ENCODE data around the gene WT1. TPM values are rescaled to one million over a fixed set of nuclear protein-coding genes. Genes with fewer than 3 reads are reported as not detected.

The WT1 gene
- total and polyA plus RNA-seq, 2 of the 4 experiments (the other 2 are of a cell fraction) = not detected

DNA sequence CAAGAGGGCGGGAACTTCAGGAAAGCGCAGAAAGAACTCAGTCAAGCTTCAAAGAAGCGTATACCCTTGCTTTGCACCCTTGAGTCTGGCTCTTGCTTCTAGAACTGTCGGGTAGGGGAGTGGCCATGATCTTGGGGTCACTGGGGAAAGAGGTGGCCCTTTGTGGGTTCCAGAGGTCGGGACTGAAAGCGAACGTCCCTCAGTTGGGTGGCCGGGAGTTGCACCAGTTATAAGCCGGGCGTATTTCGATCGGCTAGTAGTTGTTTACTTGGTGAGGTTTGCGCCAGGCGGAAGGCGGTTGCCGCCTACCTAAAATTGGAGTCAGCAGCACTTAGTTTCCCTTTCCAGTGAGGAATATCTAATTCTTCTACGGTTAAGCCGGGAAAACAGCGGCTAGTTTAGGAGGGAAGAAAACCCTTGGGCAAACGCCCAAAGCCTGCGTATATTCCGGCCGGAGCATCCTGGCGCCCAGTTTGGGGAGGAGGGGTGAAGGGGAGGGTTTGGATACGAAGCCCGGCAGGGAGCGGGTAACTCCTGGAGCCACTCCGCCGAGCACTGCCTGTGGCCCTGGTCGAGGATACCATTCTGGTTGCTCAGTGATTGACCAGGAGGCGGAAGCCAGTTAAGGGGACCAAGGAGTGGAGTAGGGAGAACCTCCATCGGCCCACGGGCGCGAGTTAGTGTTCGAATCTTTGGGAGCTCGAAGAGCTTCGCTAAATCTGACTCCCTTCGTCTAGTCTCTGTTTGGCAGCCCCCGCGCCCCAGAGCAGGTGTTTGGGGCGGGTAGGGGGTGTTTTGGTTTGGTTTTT lies 807 bp upstream of the WT1 start:
- Histone ChIP-seq H3K4me2 (ENCODE audit: low read depth, low read length) (no peak overlapping the region), H3K4ac (ENCODE audit: low read depth, low read length) (no peak overlapping the region), H2BK5ac (ENCODE audit: low read depth, low read length, poor library complexity, severe bottlenecking) (no peak overlapping the region), H2BK15ac (ENCODE audit: low read depth, low read length) (no peak overlapping the region), H2AFZ (replicated peaks; ENCODE audit: low read length, poor library complexity) (no peak overlapping the region), H4K20me1 (ENCODE audit: insufficient read depth, low read length) (no peaks in the 10 kb centered on the region; the same call in 1 of the 2 replicates), H3K36me3 (ENCODE audit: control insufficient read depth, insufficient read depth, low read length) (no peaks in the 10 kb centered on the region), H3K79me1 (ENCODE audit: low read depth in 1 of 2, low read length in 2 of 2) (no peaks in the 10 kb centered on the region), H3K18ac (ENCODE audit: low read depth, low read length) (no peak overlapping the region), H3K4me3 (ENCODE audit: insufficient read depth, low read depth, low read length) (no peak overlapping the region), H4K91ac (ENCODE audit: insufficient read depth, low read depth, low read length) (no peak overlapping the region), H3K4me1 (ENCODE audit: control insufficient read depth, insufficient read depth, low read length) (no peaks in the 10 kb centered on the region), H3K27ac (ENCODE audit: insufficient read depth, low read length) (no peak overlapping the region), H3K9ac (ENCODE audit: low read depth, low read length) (no peak overlapping the region), H2BK120ac (ENCODE audit: low read depth, low read length) (no peak overlapping the region), H2AK5ac (ENCODE audit: low read depth, low read length) (no peak overlapping the region), H3K27me3 (ENCODE audit: control insufficient read depth, insufficient read depth, low read length) (peaks cover 88% of the 10 kb centered on the region), H4K5ac (ENCODE audit: low read depth, low read length) (no peak overlapping the region), H4K8ac (ENCODE audit: low read depth in 2 of 2, low read length in 2 of 2) (no peak overlapping the region), H3K9me3 (ENCODE audit: control insufficient read depth, insufficient read depth, low read length) (peaks cover 11% of the 10 kb centered on the region), H3K9me1 (ENCODE audit: insufficient read depth, low read length) (no peaks in the 10 kb centered on the region; the same call in 1 of the 2 replicates), H3K23ac (ENCODE audit: low read depth, low read length) (no peak overlapping the region), H2AK9ac (replicated peaks; ENCODE audit: low read depth, low read length, poor library complexity) (no peak overlapping the region), H3K56ac (ENCODE audit: extremely low read depth, insufficient read depth, low read length) (no peak overlapping the region), H3K14ac (replicated peaks; ENCODE audit: low read depth, low read length) (no peak overlapping the region), H2BK20ac (ENCODE audit: low read depth, low read length) (no peak overlapping the region)
- no peak for ATAC-seq (ENCODE audit: low read depth)
- BruUV-seq (replicated peaks) = no TSS peak
- ChIA-PET CTCF (no interaction called here), POLR2A (ENCODE audit: unreplicated experiment) (no interaction called here)
- dilution Hi-C loops (cut with HindIII; ENCODE audit: low sequenced_read_pairs, unreplicated experiment) = no loop called here
- intact Hi-C loops (cut with micrococcal nuclease) = no loop called here
- no peak for DNase-seq
- in situ Hi-C loops (cut with MboI; ENCODE audit: low sequenced_read_pairs) = no loop called here
- TF ChIP-seq RCOR1 (IDR thresholded peaks at IDR 0.05; ENCODE audit: insufficient replicate concordance, low read length) (no peak), RAD21 (IDR thresholded peaks at IDR 0.05; ENCODE audit: low read length) (no peak), CEBPB (IDR thresholded peaks at IDR 0.05; ENCODE audit: low read depth, low read length) (no peak), RFX5 (IDR thresholded peaks at IDR 0.05; ENCODE audit: low read depth, low read length) (no peak), SMC3 (IDR thresholded peaks at IDR 0.05; ENCODE audit: low read depth, low read length) (no peak), FOS (IDR thresholded peaks at IDR 0.05; ENCODE audit: low read depth, low read length) (no peak), CHD1 (IDR thresholded peaks at IDR 0.05; ENCODE audit: low read depth, low read length) (no peak), MAFK (IDR thresholded peaks at IDR 0.05; ENCODE audit: low read depth, low read length) (no peak), BHLHE40 (IDR thresholded peaks at IDR 0.05; ENCODE audit: low read depth, low read length) (no peak), MAZ (IDR thresholded peaks at IDR 0.05; ENCODE audit: borderline replicate concordance, low read depth, low read length) (no peak), MXI1 (IDR thresholded peaks at IDR 0.05; ENCODE audit: borderline replicate concordance, low read depth, low read length) (no peak), NFE2L2 (IDR thresholded peaks at IDR 0.05; ENCODE audit: low read depth, low read length) (no peak), POLR2A (IDR thresholded peaks at IDR 0.05; ENCODE audit: low read depth, low read length) (no peak)
- TF ChIP-seq, protein P1, sequence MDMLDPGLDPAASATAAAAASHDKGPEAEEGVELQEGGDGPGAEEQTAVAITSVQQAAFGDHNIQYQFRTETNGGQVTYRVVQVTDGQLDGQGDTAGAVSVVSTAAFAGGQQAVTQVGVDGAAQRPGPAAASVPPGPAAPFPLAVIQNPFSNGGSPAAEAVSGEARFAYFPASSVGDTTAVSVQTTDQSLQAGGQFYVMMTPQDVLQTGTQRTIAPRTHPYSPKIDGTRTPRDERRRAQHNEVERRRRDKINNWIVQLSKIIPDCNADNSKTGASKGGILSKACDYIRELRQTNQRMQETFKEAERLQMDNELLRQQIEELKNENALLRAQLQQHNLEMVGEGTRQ (IDR thresholded peaks at IDR 0.05; ENCODE audit: low read depth, low read length) = no peak
- TF ChIP-seq, protein P2, sequence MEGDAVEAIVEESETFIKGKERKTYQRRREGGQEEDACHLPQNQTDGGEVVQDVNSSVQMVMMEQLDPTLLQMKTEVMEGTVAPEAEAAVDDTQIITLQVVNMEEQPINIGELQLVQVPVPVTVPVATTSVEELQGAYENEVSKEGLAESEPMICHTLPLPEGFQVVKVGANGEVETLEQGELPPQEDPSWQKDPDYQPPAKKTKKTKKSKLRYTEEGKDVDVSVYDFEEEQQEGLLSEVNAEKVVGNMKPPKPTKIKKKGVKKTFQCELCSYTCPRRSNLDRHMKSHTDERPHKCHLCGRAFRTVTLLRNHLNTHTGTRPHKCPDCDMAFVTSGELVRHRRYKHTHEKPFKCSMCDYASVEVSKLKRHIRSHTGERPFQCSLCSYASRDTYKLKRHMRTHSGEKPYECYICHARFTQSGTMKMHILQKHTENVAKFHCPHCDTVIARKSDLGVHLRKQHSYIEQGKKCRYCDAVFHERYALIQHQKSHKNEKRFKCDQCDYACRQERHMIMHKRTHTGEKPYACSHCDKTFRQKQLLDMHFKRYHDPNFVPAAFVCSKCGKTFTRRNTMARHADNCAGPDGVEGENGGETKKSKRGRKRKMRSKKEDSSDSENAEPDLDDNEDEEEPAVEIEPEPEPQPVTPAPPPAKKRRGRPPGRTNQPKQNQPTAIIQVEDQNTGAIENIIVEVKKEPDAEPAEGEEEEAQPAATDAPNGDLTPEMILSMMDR (conservative IDR thresholded peaks at IDR 0.05; ENCODE audit: low read depth, low read length) = no peak
- TF ChIP-seq, protein P3, sequence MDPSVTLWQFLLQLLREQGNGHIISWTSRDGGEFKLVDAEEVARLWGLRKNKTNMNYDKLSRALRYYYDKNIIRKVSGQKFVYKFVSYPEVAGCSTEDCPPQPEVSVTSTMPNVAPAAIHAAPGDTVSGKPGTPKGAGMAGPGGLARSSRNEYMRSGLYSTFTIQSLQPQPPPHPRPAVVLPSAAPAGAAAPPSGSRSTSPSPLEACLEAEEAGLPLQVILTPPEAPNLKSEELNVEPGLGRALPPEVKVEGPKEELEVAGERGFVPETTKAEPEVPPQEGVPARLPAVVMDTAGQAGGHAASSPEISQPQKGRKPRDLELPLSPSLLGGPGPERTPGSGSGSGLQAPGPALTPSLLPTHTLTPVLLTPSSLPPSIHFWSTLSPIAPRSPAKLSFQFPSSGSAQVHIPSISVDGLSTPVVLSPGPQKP (IDR thresholded peaks at IDR 0.05; ENCODE audit: borderline replicate concordance, low read depth, low read length) = no peak
- 1% methylated on average over 23 of the region's 42 CpGs; no CpG with 5 or more reads in 1 of the 2 experiments for WGBS, 2 experiments (ENCODE audit: extremely low coverage in 2 of 2, insufficient read length in 1 of 2)
